Right lobe of liver (tissue), 4 donors: Measurements from ENCODE around the gene RELCH.

ENCODE experiments used
- CTCF ChIP-seq, 4 donors: fragments of 200-600 bp in 3 of 4; fragments of 450-650 bp in 1 of 4; IDR thresholded peaks; one replicate each; pipeline versions ENCODE4 v1.5.1 to v1.8.0; 2016 to 2022; ENCODE audit warnings: antibody characterized with exemption in 4 of 4, mild to moderate bottlenecking in 2 of 4
- POLR2A ChIP-seq: fragments of 450-650 bp; IDR thresholded peaks from one replicate; pipeline ENCODE4 v1.6.1; 2017; ENCODE audit warnings: antibody characterized with exemption, mild to moderate bottlenecking
- donor health status: DM: no; HTN: no; CAD: no.
- donor health status: DM: no; HTN: no; CAD: no.
- donor health status: DM: no; HTN: yes; CAD: no.

GRCh38 chr18:62262061-62262460, 75.0 kb downstream of the RELCH start:
- TF ChIP-seq CTCF (IDR thresholded peaks at IDR 0.05): peak in 2 of 4 donors; percentile 12 to 19
- TF ChIP-seq POLR2A: no peak
